ENCODE data around the gene TMEM119.
"Not testable (repeated sequence)": the region's sequence is repeated elsewhere in the genome, so short reads cannot be mapped to it uniquely, and the experiment has no call there.

TMEM119 gene

GRCh38 chr12:108555383-108555782 lies 42.5 kb downstream of the TMEM119 start:
- not testable (repeated sequence) for DNase-seq (ENCODE audit: low read depth, low spot score); H3K27ac ChIP-seq

- DNase-seq (ENCODE audit: low read depth, low spot score) = no peak
- no peak overlapping the region for H3K27ac ChIP-seq
Measured at GRCh38 chr12:108553799-108554198, 44.1 kb downstream of the TMEM119 start.

- no peak overlapping the region for H3K27ac ChIP-seq
- DNase-seq (ENCODE audit: low read depth, low spot score) = no peak
Measured at GRCh38 chr12:108551535-108551934, 46.3 kb downstream of the TMEM119 start.

- no peak for DNase-seq (ENCODE audit: low read depth, low spot score)
- no peak overlapping the region for H3K27ac ChIP-seq
Measured at GRCh38 chr12:108548954-108549521, 48.8 kb downstream of the TMEM119 start.

GRCh38 chr12:108547686-108548085 lies 50.2 kb downstream of the TMEM119 start:
- no peak for DNase-seq (ENCODE audit: low read depth, low spot score)
- H3K27ac ChIP-seq = no peak overlapping the region

- H3K27ac ChIP-seq = no peak overlapping the region
Measured at GRCh38 chr12:108543652-108544051, 54.2 kb downstream of the TMEM119 start.

GRCh38 chr12:108542320-108542719 lies 55.6 kb downstream of the TMEM119 start:
- H3K27ac ChIP-seq = no peak overlapping the region
- DNase-seq (ENCODE audit: low read depth, low spot score) = no peak

More at GRCh38 chr12:108543652-108544051, 54.2 kb downstream of the TMEM119 start:
- no peak for DNase-seq (ENCODE audit: low read depth, low spot score)

Data from epithelial cell of prostate (primary cell).